ENCODE data around the gene OR56B1.

DNA sequence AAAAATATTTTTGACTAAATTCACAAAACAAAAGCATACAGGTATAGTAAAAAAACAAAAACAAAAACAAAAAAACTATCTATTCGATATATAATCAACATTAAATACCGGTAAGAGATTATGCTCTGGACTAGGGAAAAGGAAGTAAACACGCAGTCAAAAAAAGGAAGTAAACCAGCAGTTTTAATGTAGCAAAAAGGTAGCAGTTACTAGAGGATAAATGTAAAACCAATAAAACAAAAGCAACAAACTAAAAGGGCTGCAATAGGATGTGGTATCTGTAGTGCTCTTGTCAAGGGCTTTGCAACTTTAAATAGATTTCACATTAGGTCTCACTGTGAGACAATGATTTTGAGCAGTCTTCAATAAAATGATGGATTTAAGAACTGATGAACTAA lies 44.3 kb upstream of the OR56B1 start:
- TF ChIP-seq, protein P1, sequence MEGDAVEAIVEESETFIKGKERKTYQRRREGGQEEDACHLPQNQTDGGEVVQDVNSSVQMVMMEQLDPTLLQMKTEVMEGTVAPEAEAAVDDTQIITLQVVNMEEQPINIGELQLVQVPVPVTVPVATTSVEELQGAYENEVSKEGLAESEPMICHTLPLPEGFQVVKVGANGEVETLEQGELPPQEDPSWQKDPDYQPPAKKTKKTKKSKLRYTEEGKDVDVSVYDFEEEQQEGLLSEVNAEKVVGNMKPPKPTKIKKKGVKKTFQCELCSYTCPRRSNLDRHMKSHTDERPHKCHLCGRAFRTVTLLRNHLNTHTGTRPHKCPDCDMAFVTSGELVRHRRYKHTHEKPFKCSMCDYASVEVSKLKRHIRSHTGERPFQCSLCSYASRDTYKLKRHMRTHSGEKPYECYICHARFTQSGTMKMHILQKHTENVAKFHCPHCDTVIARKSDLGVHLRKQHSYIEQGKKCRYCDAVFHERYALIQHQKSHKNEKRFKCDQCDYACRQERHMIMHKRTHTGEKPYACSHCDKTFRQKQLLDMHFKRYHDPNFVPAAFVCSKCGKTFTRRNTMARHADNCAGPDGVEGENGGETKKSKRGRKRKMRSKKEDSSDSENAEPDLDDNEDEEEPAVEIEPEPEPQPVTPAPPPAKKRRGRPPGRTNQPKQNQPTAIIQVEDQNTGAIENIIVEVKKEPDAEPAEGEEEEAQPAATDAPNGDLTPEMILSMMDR (IDR thresholded peaks at IDR 0.05), result no peak
- TF ChIP-seq POLR2A (IDR thresholded peaks at IDR 0.05), result no peak
